Measurements from ENCODE around the gene GPR158.

DNA sequence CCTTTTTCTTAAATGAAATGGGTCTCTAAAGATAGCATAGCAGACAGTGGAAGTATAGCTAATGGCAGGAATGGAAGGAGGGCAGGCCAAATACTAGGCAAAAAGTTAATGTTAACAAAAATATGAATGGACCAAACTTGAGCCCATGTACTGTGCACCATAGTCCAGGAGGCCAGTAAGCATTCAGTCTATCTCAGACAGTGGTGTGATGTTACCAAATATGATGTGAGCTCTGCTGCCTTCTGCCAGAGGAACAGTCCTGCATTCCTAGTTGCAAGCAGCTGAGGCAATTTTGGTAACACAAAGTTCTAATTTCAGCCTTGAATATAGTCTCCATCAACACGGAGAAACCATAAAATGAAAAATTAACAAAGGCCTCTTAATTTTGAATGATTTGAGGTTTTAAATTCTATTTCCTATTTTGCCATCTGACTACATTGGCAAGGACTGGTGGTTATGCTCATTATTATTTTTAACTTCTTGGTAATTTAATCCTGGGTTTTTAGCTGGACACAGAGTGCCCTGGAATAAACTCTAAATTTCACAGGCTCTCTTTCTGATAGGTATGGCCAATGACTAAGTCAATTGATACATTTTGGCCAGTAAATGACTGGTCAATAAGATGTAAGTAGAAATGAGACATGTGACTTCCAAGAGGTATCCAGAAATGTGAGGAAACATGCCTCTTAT lies 442.2 kb downstream of the GPR158 start:
- TF ChIP-seq POLR2AphosphoS5 (IDR thresholded peaks at IDR 0.05; ENCODE audit: low read depth, low read length), result no peak
- no peak for TF ChIP-seq POLR2A (IDR thresholded peaks at IDR 0.05; ENCODE audit: low read depth, low read length)
- TF ChIP-seq TAF1 (IDR thresholded peaks at IDR 0.05; ENCODE audit: low read depth, low read length), result no peak
